Measurements from ENCODE around the gene ZSCAN31. TPM values are rescaled to one million over a fixed set of nuclear protein-coding genes. Genes with fewer than 3 reads are reported as not detected.

Gene ZSCAN31
- total RNA-seq, 1 donor from 2014 or later: 4.7 TPM

- TF ChIP-seq, protein P1, sequence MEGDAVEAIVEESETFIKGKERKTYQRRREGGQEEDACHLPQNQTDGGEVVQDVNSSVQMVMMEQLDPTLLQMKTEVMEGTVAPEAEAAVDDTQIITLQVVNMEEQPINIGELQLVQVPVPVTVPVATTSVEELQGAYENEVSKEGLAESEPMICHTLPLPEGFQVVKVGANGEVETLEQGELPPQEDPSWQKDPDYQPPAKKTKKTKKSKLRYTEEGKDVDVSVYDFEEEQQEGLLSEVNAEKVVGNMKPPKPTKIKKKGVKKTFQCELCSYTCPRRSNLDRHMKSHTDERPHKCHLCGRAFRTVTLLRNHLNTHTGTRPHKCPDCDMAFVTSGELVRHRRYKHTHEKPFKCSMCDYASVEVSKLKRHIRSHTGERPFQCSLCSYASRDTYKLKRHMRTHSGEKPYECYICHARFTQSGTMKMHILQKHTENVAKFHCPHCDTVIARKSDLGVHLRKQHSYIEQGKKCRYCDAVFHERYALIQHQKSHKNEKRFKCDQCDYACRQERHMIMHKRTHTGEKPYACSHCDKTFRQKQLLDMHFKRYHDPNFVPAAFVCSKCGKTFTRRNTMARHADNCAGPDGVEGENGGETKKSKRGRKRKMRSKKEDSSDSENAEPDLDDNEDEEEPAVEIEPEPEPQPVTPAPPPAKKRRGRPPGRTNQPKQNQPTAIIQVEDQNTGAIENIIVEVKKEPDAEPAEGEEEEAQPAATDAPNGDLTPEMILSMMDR (IDR thresholded peaks at IDR 0.05; ENCODE audit: unreplicated experiment): no peak
- DNase-seq (ENCODE audit: low spot score, unreplicated experiment): no peak
- no peaks in the 10 kb centered on the region for H3K9me3 Mint-ChIP-seq (ENCODE audit: low read depth)
- peaks cover 7% of the 10 kb centered on the region for H3K36me3 Mint-ChIP-seq (ENCODE audit: insufficient read depth)
- H3K4me1 Mint-ChIP-seq (ENCODE audit: low read depth): peaks cover 27% of the 10 kb centered on the region
- peak overlapping the region; percentile 97 for H3K27ac Mint-ChIP-seq
- peaks cover 5% of the 10 kb centered on the region for H3K27me3 Mint-ChIP-seq
- H3K4me3 Mint-ChIP-seq (ENCODE audit: low read depth): peak overlapping the region; percentile 95
Measured at GRCh38 chr6:28351493-28351925, 15.6 kb upstream of the ZSCAN31 start.

DNA sequence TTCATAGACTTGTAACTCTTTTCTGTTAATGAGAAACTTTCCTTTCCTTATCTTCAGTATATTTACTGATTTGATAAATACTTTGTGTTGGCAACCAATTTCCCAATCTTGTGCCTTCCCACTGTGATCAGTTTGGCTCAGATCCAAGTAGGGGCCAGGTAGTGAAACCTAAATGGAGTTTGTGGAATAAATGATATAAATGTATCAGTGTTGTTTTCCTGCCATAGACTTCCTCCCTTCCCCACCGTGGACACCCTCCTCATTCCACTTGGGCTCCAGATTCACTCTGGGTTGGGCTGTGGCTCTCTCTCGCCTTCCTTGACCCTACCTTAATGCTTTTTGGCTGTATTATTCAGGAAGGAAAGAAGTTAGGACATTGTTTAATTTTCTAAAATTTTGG, 15.1 kb upstream of the ZSCAN31 start:
- H3K27ac Mint-ChIP-seq: peak overlapping the region; percentile 97
- TF ChIP-seq, protein P1 (IDR thresholded peaks at IDR 0.05; ENCODE audit: unreplicated experiment): no peak
- DNase-seq (ENCODE audit: low spot score, unreplicated experiment): no peak
- H3K36me3 Mint-ChIP-seq (ENCODE audit: insufficient read depth): peaks cover 7% of the 10 kb centered on the region
- H3K4me3 Mint-ChIP-seq (ENCODE audit: low read depth): peak overlapping the region; percentile 95
- H3K4me1 Mint-ChIP-seq (ENCODE audit: low read depth): peaks cover 26% of the 10 kb centered on the region
- H3K27me3 Mint-ChIP-seq: peaks cover 6% of the 10 kb centered on the region
- no peaks in the 10 kb centered on the region for H3K9me3 Mint-ChIP-seq (ENCODE audit: low read depth)

DNA sequence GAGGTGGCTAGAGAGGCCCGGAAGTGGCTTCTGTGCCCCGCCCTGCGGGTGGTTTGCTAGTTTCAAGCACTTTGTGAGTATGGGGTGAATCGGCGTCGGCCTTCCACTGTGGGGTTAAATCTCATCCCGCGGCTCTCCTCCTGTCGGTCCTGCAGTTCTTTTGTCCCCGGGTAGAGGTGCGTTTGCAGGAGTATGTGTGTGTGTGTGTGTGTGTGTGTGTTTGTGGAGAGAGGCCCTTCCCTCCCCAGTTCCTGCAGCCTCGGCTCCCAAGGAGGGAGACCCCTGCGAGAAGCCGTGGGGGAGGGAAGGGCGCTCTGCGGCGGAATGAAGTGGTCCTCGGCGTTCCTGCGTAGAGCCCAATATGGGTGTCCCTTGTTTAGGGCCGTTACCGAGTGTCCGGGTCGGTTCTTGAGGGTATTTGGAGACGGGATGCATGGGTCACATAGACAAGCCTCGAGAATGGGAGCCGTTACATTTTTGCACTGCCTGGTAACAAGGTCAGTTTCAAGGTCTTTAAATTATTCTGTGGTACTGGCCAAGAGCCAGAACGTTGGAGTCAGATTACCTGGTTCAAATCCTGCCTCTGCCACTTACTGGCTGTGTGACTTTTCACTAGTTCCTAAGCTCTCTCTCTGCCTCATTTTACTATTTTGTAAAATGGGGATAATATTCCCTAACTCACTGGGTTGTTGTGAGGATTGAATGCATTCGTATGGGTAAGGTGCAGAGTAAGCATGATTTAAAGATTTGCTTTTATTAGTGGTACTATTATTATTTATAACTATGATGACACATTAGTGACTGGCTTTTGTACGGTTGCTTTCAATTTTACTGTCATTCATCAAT, 14.2 kb upstream of the ZSCAN31 start, which contains the start of gene ZKSCAN3:
ZKSCAN3 (plus strand) TSS at position 56 of the 846 bp plus-strand sequence. CDS start 9,640 bp downstream, outside the sequence.
- Mint-ChIP-seq H3K27me3 (peaks cover 6% of the 10 kb centered on the region), H3K4me3 (ENCODE audit: low read depth) (peak within 1 kb of the TSS; percentile 95), H3K9me3 (ENCODE audit: low read depth) (no peaks in the 10 kb centered on the region), H3K27ac (peak within 1 kb of the TSS; percentile 97), H3K4me1 (ENCODE audit: low read depth) (peaks cover 18% of the 10 kb centered on the region), H3K36me3 (ENCODE audit: insufficient read depth) (peaks cover 7% of the 10 kb centered on the region)
- TF ChIP-seq, protein P1 (IDR thresholded peaks at IDR 0.05; ENCODE audit: unreplicated experiment): no peak
- peak; percentile 59 for DNase-seq (ENCODE audit: low spot score, unreplicated experiment)

GRCh38 chr6:28349344-28349891, 13.5 kb upstream of the ZSCAN31 start:
- Mint-ChIP-seq H3K4me1 (ENCODE audit: low read depth) (peaks cover 18% of the 10 kb centered on the region), H3K27ac (peak overlapping the region; percentile 97), H3K4me3 (ENCODE audit: low read depth) (peak overlapping the region; percentile 95), H3K27me3 (peaks cover 6% of the 10 kb centered on the region), H3K9me3 (ENCODE audit: low read depth) (no peaks in the 10 kb centered on the region), H3K36me3 (ENCODE audit: insufficient read depth) (peaks cover 7% of the 10 kb centered on the region)
- DNase-seq (ENCODE audit: low spot score, unreplicated experiment): no peak
- TF ChIP-seq, protein P1 (IDR thresholded peaks at IDR 0.05; ENCODE audit: unreplicated experiment): no peak

DNA sequence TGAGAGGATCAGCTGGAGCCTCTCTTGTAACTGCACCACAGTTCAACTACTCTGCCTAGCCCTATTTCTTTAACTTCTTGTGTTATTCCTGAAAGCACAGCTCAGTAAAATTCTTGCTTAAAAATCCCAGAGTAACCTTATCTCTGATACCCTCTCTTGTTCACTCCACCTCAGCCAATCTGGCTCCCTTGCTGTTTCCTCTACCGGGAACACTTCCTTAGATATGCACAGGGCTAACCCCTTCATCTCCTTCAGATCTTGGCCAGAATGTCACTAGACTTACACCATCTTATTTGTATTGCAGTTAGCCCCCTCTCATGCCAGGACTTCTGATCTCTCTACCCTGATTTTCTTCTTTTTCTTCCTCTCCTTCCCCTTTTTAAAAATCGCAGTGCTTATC, 11.2 kb upstream of the ZSCAN31 start:
- Mint-ChIP-seq H3K27ac (no peak overlapping the region), H3K27me3 (peaks cover 6% of the 10 kb centered on the region)

More for the DNA sequence above, 11.2 kb upstream of the ZSCAN31 start:
- no peak overlapping the region for H3K4me3 Mint-ChIP-seq (ENCODE audit: low read depth)
- TF ChIP-seq, protein P1 (IDR thresholded peaks at IDR 0.05; ENCODE audit: unreplicated experiment): no peak
- no peak for DNase-seq (ENCODE audit: low spot score, unreplicated experiment)
- H3K36me3 Mint-ChIP-seq (ENCODE audit: insufficient read depth): peaks cover 2% of the 10 kb centered on the region
- H3K4me1 Mint-ChIP-seq (ENCODE audit: low read depth): peaks cover 17% of the 10 kb centered on the region
- H3K9me3 Mint-ChIP-seq (ENCODE audit: low read depth): no peaks in the 10 kb centered on the region

Measured in progenitor cell of endocrine pancreas (in vitro differentiated cells).